ENCODE data around the gene EVI5.
"Not testable (repeated sequence)": the region's sequence is repeated elsewhere in the genome, so short reads cannot be mapped to it uniquely, and the experiment has no call there.

The EVI5 gene

DNA sequence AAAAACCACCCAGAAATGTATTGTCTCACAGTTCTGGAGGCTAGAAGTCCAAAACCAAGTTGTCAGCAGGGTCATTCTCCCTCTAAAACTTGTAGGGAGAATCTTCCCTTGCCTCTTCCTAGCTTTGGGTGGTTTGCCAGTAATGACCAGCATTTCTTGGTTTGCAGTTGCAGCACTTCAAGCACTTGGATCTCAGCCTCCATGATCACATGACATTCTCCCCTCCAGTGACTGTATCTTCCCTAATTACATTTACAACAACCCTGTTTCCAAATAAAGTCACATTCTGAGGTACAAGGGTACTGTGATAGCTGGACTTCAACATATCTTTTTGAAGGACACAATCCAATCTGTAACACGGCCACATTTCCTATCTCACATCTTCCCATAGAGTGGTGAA lies 37.2 kb downstream of the EVI5 start:
- DNase-seq = no peak

DNA sequence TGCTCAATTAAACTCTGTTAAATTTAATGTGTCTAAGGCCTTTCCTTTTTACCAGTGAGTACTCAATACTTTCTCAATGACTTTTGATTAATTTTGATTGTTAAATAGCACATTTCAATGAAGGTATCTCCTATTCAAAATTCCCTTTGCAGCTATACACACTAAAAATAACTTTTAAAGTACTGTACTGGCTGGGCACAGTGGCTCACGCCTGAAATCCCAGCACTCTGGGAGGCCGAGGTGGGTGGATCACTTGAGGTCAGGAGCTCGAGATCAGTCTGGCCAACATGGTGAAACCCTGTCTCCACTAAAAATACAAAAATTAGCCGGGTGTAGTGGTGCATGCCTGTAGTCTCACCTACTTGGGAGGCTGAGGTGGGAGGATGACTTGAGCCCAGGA lies 38.7 kb downstream of the EVI5 start:
- not testable (repeated sequence) for DNase-seq

DNA sequence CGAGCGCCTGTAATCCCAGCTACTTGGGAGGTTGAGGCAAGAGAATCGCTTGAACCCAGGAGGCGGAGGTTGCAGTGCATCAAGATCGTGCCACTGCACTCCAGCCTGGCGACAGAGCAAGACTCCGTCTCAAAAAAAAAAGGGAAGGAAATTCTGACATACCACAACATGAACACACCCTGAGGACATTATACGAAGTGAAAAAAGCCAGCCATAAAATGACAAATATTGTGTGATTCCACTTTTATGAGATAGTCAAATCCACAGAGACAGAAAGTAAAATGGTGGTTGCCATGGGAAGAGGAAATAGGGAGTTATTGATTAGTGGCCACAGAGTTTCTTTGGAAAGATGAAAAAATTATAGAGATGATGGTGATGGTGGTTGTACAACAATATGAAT lies 41.7 kb downstream of the EVI5 start:
- no peak for DNase-seq

DNA sequence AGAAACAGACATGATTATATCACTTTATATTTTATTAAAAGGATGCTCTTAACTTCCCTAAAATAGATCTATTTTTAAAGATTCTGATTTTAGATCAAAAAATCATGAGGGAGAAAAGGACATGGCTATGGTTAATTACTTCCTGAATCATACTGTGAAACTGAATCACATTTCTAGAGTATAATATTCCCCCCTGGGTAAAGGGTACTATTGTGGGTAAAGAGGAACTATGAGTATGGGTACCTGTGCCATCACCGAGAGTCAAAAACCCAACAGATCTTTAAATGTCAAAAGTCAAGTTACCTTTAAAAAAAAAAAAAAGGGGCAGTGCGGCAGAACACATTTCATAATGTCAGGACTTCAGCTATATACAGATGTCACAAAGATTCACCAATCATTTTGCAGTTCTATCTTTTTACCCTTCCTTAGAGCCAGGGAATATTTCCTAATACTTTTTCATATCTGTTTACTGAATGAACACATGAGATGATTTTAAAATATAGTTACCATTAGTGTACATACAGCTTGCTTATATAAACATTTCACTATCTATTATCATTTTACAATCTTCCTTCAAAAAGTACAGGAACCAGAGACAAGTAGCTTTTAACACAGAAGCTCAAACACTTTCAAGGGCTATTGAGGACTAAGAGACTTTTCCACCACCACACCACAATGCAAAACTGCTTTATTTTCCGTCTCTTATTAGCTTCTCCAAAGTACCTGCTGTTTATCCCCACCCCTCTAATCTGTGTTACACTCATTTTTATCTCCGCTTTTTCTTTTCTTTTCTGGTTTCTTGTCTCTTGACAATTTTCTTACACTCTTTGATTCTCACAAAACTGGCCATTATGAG lies 45.0 kb downstream of the EVI5 start:
- DNase-seq = peak in 1 of 3 experiments; percentile 59

DNA sequence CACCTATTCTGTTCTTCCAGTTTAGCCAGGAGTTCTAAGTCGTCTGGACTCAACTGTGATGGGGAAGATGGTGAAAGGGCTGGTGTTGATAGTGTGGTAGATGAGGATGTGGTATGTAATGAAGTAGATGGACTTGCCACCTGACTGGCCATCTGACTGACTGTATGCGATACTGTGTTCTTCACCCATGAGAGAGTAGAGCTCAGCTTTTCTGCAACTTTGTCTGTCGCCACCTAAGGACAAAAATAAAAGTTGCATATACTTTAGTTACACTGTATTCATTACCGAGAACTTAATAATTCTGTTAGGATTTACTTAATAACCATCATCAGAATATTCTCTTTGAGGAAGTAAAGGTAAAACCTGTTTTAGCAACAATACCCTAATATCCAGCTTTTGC lies 48.5 kb downstream of the EVI5 start:
- DNase-seq = peak in 1 of 3 experiments; percentile 3

DNA sequence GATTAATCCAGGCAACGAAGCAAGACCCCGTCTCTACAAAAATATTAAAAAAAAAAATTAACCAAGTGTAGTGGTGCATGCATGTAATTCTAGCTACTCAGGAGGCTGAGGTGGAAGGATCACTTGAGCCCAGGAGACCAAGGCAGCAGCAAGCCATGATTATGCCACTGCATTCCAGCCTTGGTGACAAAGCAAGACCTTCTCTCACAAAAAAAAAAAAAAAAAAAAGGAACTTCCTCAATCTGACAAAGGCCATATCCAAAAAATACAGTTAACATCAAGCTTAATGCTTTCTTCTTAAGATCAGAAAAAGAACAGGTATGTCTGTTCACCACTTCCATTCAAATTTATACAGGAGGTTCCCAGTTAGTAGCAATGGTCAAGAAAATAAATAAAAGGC lies 54.4 kb downstream of the EVI5 start:
- DNase-seq = no peak

DNA sequence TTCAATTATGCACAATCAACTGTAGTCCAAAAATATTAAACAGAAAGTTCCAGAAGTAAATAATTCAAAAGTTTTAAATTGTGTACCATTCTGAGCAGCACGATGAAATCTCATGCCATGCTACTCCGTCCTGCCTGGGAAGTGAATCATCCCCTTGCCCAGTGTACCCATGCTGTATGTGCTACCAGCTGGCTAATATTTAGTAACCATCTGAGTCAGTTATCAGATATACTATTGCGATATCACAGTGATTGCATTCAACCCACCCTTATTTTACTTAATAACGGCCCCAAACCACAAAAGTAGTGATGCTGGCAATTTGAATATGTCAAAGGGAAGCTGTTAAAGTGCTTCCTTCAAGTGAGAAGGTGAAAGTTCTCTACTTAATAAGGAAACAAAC lies 56.2 kb downstream of the EVI5 start:
- DNase-seq = no peak

DNA sequence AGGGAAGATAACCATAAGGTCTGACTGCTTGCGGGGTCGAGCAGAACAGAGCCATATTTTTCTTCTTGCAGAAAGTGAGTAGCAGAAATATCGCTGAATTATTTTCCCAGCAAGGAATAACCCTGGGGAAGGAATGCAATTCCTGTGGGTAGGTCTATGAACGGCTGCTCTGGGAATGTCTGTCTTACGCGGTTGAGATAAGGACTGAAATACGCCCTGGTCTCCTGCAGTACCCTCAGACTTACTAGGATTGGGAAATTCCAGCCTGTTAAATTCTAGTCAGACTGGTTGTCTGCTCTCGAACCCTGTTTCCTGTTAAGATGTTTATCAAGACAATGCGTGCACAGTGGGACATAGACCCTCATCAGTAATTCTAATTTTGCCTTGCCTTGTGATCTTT lies 61.2 kb downstream of the EVI5 start:
- not testable (repeated sequence) for DNase-seq

DNA sequence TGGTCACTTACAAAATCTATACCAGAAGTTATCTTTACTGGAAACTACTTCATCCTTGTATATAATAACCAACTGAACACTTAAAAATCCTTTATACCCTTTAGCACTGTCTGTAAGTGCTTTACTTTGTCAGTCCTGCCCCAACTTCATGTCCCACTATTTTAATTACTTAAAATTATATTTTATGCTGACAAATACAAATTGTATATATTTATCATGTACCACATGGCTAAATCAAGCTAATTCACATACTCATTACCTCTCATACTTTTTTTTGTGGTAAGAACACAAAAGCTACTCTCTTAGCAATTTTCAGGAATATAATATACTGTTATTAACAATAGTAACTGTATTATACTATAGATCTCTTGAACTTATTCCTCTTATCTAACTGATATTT lies 63.0 kb downstream of the EVI5 start:
- no peak for DNase-seq

DNA sequence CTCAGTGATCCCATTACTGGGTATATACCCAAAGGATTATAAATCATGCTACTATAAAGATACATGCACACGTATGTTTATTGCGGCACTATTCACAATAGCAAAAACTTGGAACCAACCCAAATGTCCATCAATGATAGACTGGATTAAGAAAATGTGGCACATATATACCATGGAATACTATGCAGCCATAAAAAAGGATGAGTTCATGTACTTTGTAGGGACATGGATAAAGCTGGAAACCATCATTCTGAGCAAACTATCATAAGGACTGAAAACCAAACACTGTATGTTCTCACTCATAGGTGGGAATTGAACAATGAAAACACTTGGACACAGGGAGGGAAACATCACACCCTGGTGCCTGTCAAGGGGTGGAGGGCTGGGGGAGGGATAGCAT lies 63.8 kb downstream of the EVI5 start:
- not testable (repeated sequence) for DNase-seq

DNA sequence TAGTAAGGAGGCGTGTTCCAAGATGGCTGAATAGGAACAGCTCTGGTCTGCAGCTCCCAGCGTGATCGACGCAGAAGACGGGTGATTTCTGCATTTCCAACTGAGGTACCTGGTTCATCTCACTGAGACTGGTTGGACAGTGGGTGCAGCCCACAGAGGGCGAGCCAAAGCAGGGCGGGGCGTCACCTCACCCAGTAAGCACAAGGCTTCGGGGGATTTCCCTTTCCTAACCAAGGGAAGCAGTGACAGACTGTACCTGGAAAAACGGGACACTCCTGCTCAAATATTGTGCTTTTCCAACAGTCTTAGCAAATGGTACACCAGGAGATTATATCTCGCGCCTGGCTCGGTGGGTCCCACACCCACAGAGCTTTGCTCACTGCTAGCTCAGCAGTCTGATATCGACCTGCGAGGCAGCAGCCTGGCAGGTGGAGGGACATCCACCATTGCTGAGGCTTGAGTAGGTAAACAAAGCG lies 69.4 kb downstream of the EVI5 start:
- not testable (repeated sequence) for DNase-seq

DNA sequence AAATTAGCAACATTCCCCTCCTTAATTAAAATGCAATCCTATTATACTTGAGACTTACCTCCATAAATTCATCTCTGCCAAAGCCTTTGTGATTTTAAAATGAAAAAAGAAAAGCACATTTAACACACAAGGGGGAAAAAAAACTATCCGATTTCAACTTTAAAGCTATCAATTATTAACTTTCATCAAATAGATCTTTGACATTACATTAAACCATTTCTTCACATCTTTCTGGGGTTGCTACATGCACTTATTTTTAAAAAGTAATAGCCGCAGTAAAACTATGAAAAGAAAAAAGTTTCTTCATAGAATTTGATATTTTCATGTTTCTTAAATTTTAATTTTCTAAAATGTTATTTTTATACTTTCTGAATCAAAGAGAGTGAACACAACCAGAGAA lies 71.0 kb downstream of the EVI5 start:
- no peak for DNase-seq

DNA sequence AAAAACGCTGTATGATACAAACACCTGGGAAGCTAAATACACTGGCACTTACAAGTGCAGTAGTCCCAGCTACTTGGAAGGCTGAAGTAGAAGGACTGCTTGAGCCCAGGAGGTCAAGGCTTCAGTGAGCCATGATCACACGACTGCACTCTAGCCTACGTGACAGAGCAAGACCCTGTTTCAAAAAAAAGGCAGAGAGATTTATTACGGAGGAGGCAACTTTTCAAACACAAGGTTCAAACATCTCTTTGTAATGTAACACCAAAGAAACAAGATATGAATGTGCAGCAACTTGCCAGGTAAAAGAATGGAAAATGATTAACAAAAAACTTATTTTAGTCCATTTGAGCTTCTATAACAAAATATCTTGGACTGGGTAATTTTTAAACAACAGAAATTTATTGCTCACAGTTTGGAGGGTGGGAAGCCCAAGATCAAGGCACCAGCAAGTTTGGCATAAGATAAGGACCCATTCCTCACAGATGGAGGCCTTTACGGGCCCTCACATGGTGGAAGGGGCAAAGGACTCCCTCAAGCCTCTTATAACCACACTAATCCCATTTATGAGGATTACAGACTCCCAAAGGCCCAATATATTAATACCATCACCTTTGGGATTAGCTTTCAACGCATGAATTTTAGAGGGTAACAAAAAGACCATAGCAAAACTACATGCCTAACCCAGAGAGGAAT lies 73.3 kb downstream of the EVI5 start:
- no peak for DNase-seq

DNA sequence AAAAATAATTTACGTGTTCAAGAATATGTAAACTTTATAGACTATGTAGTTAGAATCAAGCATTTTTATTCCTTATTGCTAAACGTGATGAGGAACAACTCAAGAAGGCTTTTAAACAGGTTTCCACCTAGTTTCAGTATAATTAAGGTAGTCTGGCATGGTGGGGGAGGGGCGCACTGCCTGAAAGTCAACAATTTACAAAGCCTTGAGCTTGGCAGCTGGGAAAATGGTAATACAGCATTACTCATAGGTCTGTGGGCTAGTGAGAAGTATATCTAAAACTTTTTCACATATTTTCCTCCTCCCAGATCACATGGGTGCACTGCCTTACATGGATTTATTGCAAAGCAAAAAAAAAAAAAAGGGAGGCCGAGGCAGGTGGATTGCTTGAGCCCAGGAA lies 75.2 kb downstream of the EVI5 start:
- DNase-seq = peak in 2 of 3 experiments; percentile 1 to 34

DNA sequence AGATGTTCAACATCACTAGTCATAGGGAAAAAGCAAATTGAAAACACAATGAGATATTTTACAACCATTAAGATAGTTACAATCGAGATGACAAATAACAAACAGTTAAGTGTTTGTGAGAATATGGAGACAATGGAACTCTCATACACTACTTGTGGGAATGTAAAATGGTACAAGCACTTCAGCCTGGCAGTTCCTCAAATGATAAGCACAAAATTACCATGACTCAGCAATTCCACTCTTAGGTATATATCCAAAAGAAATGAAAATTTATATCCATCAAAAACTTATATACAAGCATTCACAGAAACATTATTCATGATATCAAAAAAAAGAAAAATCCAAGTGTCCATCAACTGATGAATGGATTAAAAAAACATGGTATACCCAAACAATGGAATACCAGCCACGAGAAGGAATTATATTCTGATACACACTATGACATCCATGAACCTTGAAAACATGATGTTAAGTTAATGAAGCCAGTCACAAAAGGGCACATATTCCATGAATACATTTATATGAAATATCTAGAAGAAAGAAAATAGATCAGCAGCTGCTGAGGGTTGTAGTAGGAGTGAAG lies 76.4 kb downstream of the EVI5 start:
- DNase-seq = no peak

DNA sequence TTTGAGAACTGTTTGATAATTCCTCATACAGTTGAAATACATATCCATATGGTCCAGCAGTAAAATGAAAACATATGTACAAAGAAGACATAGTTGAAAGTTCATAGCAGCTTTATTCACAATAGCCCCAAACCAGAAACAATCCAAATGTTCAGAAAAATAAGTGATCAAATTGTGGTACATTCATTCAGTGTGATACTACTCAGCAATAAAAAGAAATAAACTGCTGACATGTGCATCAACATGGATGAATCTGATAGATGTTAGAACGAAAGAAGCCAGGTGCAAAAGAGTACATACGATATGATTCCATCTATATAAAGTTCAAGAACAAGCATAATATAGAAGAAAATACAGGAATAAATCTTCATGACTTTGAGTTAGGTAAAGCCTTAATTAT lies 77.2 kb downstream of the EVI5 start:
- no peak for DNase-seq

DNA sequence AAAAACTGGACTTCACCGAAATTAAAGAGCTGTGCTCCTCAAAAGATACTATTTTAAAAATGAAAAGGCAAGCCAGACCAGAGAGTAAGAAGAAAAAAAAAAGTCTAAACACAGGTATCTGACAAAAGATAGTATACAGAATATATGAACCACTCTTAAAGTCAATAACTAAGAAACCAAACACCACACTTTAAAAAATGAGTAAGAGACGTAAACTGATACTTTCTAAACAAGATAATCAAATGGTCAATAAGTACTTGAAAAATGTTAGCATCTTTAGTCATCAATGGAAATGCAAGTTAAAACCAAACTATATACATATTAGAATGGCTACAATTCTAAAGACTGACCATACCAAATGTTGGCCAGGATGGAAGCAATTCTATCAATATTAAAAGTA lies 77.6 kb downstream of the EVI5 start:
- no peak for DNase-seq

DNA sequence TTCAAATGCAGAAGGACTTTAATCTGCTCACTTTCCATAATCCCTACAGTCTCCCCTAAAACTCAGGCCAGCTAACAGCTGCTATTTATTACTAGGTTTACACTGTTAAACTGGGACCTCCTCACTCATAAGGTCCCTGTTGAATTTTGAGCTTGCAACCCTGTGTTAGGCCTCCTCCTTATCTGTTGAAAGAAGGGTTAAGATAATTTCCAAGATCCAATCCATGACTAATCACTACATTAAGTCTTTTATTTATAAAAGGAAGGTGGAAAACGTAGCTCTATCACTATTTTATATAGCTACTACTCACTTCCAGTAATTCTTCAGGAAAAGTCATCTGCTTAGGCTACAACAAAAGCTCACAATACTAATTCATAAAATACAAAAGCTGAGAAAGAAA lies 79.5 kb downstream of the EVI5 start:
- no peak for DNase-seq

DNA sequence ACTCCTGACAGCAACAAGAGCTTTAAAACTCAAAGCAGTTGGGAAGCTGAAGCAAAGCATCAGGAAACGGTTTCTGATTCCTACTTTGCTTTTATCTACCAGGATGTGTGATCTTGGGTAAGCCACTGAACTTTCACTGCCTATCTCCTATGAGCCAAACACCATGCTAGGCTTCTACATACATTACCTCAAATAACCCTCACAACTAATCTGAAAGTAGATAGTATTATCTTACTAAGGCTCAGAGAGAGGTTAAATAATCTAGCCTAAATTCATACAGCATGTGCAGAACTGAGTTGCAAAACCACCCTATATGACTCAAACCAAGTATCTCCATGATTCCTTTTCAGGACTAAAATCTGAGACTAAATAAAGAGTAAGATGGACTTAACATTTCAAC lies 83.8 kb downstream of the EVI5 start:
- DNase-seq = no peak

DNA sequence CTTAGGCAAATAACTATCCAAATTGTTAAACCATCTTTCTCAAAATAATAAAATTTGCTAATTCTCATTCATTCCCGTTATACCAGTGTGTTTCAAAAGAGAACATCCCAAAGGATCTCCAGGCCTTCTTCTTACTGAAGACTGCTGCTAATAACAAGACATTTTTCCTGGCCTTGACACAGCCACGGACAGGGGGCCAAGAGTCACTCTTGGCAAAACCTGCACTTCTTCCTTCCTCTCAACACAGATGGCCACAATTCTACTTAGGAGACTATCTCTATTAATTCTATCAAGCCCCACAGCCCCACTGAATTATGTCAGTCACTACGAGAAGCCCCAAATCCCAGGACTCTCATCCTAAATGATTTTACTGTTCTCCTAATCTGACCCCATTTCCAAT lies 86.0 kb downstream of the EVI5 start:
- no peak for DNase-seq

DNA sequence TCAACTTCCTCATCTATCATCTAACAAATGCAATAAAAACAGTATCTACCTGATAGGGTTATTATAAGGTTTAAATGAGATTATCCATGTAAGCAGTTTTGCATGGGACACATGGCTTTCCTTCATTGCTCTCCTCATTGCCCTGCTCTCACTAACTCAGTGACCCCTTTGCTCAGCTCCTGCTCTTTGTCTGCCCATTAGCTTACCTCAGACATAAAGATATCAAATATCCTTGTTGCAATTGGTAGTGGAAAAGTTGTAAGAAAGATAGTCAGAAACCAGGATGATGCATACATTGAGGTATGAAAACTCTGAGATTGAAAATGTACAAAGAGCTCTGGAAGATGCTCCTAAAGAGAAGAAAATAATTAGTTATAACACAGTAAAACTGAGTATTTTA lies 89.8 kb downstream of the EVI5 start:
- DNase-seq = no peak

DNA sequence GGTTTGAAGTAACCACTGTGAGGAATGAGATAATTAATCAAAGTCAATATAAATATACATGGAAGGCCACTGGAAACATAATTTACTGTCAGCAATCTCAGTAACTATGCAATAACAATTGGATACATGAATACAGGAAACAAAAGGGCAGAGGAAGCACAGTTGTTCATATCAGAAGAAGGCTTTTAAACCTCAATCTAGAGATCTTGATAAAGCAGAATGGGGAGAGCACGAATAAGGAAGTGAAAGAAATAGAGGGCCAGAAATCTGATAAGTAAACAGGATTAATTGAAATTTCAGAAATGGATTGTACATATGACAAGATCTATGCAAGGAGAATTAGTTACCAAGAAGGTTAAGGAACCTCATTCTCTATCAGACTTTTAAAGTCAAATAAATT lies 93.0 kb downstream of the EVI5 start:
- DNase-seq = peak in 1 of 3 experiments; percentile 6

DNA sequence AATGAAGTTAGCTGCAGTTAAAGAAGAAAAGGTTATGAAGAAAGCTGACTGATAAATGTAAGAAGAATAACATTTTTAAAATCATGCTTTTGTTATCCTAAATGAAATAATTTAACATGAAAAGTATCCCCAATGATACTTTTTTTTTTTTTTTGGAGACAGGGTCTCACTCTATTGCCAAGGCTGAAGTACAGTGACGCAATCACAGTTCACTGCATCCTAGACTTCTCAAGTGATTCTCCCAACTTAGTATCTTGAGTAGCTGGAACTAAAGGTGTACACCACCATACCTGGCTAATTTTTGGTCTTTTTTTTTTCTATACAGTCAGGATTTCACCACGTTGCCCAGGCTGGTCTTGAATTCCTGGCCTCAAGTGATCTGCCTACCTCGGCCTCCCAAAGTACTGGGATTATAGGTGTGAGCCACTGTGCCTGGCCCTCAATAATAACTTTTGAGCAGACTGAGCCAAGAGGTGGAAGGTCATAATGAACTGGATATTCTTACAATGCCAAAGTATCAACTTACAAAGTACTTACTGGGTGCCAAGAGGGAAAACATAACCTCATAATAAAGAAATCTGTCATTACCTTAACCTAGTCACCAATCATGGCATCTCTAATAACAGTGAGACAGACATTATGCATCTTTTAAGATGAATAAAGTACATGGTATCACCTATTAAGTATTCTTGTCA lies 94.5 kb downstream of the EVI5 start:
- no peak for DNase-seq

Measured in NCI-H1417 (cell line).